ENCODE measurements around the gene KHDC4.

- TF ChIP-seq MXI1 (IDR thresholded peaks at IDR 0.05; ENCODE audit: borderline replicate concordance, low read depth, low read length) = no peak
- TF ChIP-seq CTCF (conservative IDR thresholded peaks at IDR 0.05; ENCODE audit: low read depth, low read length) = no peak
- TF ChIP-seq RAD21 (IDR thresholded peaks at IDR 0.05; ENCODE audit: low read length) = no peak
- TF ChIP-seq BHLHE40 (IDR thresholded peaks at IDR 0.05; ENCODE audit: low read depth, low read length) = no peak
- no peak for TF ChIP-seq SMC3 (IDR thresholded peaks at IDR 0.05; ENCODE audit: low read depth, low read length)
- TF ChIP-seq POLR2A (IDR thresholded peaks at IDR 0.05; ENCODE audit: low read depth, low read length) = no peak; the same call in 1 of the 2 replicates
Measured at GRCh38 chr1:155977690-155978324, 43.6 kb upstream of the KHDC4 start.

Data from IMR-90 (cell line).